HT1080 (cell line): ENCODE data around the gene CEP164. TPM values are rescaled to one million over a fixed set of nuclear protein-coding genes. Genes with fewer than 3 reads are reported as not detected.
"Not testable (repeated sequence)": the region's sequence is repeated elsewhere in the genome, so short reads cannot be mapped to it uniquely, and the experiment has no call there.

Experiments used
- DNase-seq: peaks from one replicate; pipeline ENCODE4 v3.0.0-alpha.2; 2015; ENCODE audit warnings: low read depth
- total RNA-seq: library from RNA; depleted of rRNA; stranded (reverse); fragments of >200 nt; shearing (Covaris generic); gene quantifications from 2 replicates; pipeline ENCODE4 v1.2.3, GENCODE V29; 2014

CEP164 gene
- total RNA-seq, 1 experiment from 2014 or later, result 41.4 TPM

DNA sequence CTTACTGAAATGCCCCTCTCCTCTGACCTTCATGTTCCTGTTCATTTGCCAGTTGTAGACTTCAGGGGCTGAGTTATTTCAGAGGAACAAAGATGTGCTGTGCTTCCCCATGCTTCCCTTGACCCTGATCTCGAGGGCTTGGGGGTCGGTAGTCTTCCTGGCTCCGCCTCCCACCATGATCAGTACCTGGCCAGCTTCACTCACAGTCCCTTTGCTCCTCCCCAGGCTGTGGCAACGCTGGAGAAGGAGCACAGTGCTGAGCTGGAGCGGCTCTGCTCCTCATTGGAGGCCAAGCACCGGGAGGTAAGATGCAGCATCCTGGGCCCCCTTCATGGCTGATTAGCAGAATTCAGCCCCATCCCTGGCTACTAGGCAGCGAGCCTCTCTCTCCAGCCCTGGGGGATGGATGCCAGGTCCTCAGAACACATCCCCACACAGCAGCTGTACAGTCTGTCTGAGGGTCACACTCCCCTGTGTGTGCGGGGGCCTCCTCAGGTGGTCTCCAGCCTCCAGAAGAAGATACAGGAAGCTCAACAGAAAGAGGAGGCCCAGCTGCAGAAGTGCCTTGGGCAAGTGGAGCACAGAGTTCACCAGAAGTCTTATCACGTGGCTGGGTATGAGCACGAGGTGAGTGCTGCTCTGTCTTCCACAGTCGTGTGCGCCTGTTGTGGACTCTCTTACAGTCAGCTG is 64.5 kb downstream of the CEP164 start:
- DNase-seq, result no peak

DNA sequence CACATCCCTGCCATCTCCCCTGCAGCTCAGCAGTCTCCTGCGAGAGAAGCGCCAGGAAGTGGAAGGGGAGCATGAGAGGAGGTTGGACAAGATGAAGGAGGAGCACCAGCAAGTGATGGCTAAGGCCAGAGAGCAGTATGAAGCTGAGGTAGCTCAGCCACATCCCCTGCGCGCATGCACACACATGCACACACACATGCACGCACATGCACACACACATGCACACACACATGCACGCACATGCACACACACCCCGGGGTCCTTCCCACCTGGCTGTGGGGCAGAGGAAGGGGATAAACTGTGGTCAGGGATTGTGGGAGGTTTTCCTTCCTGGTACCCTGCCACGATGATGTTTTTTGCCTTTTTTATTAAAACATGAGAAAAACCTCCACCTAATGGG is 65.3 kb downstream of the CEP164 start:
- no peak for DNase-seq

- DNase-seq, result no peak
Observed at GRCh38 chr11:117394221-117394925, 66.7 kb downstream of the CEP164 start.

DNA sequence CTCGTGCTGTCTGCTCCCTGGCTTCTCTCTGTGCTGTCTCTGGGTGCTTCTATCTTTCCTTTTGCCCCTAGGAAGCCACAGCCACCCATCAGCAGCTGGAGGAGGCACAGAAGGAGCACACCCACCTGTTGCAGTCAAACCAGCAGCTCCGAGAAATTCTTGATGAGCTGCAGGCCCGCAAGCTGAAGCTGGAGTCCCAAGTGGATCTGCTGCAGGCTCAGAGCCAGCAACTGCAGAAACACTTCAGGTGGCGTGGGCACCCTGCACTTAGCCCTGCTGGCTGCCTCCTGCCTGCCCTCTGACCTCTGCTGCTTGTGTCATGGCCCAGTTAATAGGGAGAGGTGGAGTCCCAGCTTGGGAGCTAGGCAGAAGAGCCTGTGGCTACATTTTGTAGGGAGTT is 67.8 kb downstream of the CEP164 start:
- DNase-seq, result no peak

DNA sequence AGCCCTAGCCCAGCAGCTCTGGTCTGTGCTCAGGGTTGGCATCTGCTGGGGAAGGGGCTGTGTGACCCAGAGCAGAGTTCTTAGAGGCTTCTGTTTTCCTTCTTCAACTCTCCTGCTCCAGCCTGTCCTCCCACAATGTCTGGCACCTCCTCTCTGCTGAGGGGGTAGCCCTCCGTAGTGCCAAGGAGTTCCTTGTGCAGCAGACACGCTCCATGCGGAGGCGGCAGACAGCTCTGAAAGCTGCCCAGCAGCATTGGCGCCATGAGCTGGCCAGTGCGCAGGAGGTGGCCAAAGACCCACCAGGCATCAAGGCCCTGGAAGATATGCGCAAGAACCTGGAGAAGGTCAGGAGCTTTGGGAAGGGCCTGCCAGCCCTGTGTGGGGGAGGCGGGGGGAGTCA is 69.3 kb downstream of the CEP164 start:
- no peak for DNase-seq

DNA sequence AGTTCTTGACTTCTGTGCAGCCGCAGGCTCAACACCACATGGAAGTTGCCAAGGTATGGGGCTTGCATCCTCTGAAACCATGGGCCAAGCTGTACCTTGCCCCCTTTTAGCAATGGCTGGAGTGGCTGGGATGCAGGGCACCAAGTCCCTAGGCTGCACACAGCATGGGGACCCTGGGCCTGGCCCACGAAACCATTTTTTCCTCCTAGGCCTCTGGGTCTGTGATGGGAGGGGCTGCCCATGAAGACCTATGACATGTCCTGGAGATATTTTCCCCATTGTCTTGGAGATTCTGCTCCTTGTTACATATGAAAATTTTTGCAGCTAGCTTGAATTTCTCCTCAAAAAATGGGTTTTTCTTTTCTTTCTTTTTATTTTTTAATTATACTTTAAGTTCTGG is 71.0 kb downstream of the CEP164 start:
- not testable (repeated sequence) for DNase-seq

DNA sequence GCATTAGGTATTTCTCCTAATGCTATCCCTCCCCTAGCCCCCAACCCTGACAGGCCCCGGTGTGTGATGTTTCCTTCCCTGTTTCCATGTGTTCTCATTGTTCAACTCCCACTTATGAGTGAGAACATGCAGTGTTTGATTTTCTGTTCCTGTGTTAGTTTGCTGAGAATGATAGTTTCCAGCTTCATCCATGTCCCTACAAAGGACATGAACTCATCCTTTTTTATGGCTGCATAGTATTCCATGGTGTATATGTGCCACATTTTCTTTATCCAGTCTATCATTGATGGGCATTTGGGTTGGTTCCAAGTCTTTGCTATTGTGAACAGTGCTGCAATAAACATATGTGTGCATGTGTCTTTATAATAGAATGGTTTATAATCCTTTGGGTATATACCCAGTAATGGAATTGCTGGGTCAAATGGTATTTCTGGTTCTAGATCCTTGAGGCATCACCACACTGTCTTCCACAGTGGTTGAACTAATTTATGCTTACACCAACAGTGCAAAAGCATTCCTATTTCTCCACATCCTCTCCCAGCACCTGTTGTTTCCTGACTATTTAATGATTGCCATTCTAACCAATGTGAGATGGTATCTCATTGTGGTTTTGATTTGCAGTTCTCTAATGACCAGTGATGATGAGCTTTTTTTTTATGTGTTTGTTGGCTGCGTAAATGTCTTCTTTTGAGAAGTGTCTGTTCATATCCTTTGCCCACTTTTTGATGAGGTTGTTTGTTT is 71.6 kb downstream of the CEP164 start:
- DNase-seq, result not testable (repeated sequence)

GRCh38 chr11:117405898-117406297 is 78.2 kb downstream of the CEP164 start:
- DNase-seq, result not testable (repeated sequence)

DNA sequence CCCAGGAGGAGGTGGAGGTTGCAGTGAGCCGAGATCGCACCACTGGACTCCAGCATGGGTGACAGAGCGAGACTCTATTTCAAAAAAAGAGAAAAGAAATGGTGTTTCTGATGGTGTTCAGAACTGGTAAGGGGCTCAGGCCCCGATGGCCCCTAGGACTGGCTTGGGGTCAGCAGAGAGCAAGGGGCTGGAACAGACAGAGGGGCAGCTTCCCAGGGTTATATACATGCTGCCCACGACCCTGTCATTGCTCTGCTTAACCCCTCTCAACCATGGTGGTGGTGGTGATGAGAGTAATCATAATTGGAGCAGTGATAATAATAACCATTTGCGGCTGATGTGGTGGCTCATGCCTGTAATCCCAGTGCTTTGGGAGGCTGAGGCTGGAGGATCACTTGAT is 79.4 kb downstream of the CEP164 start:
- no peak for DNase-seq

DNA sequence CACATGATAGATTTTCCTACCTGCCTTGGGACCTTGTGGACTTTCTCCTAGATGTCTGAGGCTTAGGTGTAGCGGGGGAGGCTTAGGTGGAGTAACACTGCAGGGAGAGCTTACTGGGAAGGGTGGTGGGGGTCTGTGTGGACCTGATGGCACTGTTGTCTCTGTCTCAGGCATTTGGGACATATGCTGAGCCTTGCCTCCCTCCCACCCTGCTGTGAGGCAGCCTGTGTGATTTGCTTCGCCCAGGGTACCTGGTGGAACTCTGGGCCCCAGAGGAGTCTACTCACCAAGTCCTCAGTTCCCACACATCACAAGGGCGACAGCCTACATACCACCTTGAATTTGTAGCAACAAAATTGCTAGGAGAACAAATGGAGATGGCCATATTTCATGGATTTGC is 80.7 kb downstream of the CEP164 start:
- DNase-seq, result no peak

DNA sequence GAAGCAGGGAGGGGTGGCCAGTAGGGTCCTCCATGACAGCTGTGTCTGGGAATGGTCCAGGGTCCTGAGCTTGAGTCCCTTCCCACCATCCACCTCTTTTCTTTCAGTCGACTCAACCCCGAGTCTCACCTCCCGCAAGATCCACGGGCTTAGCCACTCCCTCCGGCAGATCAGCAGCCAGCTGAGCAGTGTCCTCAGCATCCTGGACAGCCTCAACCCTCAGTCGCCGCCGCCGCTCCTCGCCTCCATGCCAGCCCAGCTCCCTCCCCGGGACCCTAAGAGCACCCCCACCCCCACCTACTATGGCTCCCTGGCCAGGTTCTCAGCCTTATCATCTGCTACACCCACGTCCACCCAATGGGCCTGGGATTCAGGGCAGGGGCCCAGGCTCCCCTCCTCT is 81.9 kb downstream of the CEP164 start:
- DNase-seq, result no peak

DNA sequence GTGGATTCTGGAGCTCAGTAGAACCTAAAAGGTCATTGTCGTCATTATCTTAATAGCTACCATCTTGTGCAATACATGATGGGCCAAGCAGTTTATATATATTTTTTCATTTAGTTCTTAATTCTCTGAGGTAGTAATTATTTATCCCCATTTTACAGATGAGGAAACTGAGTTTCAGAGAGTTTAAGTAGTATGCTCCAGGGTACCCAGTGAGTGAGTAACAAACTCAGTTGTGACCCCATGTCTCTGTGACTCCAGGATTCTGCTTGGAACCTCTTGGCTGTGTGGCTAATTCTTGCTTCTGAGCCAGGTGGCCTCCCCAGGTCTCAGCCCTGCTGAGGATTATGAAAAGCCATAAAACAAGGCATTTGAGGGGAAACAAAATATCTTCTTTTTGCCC is 82.6 kb downstream of the CEP164 start:
- DNase-seq, result no peak

DNA sequence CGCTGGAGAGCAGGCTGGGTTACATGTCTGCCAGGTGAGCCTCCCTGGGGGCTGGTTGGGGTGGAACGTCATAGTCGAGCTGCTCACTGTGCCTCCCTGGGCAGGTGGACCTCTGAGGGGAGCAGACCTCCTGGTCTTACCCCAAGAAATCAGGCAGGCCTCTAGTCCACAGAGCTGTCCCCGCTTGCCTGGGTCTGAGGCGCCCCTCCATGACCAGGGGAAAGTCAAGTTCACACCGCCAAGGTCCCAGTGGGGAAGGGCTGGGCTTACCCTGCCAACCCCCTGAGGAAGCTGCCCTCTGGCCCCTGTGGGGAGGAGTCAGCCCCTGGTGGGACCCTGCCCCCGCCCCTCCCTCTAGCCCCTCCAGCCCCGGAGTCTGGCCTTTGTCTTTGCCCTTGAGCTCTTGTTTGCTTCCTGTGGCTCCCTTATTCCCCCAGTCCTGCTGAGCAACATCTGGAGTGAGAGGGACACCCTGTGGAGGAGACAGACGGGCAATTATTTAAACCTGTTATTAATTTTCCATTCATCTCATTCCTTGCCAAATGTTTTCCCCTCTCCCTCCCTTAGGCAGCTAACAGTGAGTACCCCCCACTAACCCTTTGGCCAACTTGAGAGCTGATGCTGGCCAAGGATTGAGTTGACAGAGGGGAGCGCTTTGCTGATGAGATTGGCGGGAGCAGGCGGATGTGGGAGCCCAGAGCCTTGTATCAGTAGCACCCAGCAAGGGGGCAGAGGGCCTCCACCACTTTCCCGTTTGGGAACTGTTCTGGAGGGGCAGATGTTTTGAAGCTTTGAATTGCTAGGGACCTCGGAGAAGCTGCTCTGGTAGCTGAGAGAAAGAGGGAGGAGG is 83.4 kb downstream of the CEP164 start:
- no peak for DNase-seq

DNA sequence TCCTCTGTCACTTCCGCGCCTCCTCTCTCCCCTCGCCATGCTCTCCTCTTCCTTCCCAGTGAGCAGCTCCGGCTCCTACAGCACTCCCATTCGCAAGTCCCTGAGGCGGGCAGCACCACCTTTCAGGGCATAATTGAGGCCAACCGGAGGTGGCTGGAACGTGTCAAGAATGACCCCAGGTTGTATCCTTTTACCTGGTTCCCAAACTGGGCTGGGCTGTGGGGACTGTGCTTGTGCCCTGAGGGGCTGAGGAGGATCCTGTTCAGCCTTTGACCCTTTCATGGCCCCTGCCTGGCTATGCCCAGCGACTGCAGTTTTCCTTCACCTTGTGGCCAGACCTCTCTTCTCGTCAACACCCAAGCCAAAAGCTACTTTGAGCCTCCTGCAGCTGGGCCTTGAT is 84.1 kb downstream of the CEP164 start:
- DNase-seq, result no peak

DNA sequence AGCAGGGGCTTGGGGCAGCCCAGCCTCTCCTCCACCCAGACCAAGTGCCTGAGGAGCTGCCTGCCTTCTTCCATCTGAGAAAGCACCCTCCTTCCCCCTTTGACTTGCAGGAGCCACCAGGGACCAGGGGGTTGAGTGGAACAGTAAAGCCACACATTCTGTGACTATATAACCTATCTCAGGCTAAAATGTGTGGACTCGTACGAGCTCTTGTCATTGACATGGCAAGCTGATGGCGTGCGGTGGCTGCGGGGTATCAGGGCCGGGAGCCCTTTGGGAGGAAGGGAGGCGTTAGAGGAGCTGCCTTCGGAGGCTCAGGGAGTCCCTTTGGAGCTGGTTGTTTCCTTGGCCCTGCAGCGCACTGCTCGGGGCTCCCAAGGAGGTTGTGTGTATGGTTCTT is 84.5 kb downstream of the CEP164 start:
- DNase-seq, result no peak

DNA sequence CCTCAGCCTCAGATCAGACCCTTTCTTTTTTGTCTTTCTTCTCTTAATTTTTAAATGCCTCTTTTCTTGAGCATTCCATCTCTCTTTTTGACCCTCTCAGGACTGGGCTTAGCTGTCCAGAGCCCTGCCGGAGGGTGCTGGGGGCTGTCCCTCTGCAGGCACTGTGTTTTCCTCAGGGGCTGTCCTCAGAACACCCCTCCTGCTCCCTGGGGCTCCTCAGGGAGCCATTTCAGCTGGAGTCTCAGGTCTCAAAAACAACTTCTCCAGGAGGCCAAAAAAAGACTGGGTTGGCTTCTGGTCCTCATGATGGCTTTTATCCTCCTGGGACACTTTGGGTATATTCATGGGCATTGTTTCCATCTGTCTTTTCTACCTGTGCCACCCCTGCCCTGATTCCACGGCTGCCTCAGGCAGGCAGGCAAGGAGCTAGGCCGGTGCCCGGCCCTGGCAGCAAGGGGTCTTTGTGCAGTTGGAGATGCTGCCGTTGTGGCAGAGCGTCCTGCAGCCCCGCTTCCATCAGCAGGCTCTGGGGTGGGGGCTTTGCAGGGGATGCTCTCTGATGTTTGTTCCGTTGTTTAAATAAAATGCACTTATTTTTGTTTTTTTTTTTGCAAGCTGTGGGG is 85.1 kb downstream of the CEP164 start:
- no peak for DNase-seq

DNA sequence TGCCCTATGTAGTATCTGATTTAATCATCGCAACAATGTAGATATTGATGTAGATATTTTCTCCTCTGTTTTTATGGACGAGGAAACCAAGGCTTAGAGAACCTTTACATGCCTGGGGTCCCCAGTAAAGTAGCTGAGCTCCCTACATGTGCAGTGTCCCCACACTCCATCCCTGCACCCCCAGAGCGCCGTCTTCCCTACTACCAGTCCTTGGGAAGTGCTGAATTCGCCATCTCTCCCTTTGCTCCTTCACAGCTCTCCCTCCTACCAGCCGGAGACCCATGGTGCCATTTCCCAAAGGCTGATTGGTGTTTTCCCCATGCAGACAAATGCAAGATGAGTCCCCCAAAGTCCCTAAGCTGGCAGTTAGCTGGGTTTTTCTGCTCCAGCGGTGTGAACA is 86.0 kb downstream of the CEP164 start:
- no peak for DNase-seq

GRCh38 chr11:117414724-117415123 is 87.1 kb downstream of the CEP164 start:
- no peak for DNase-seq

GRCh38 chr11:117415358-117415896 is 87.8 kb downstream of the CEP164 start:
- DNase-seq, result no peak

- DNase-seq, result no peak
Observed at GRCh38 chr11:117417342-117417741, 89.7 kb downstream of the CEP164 start.

DNA sequence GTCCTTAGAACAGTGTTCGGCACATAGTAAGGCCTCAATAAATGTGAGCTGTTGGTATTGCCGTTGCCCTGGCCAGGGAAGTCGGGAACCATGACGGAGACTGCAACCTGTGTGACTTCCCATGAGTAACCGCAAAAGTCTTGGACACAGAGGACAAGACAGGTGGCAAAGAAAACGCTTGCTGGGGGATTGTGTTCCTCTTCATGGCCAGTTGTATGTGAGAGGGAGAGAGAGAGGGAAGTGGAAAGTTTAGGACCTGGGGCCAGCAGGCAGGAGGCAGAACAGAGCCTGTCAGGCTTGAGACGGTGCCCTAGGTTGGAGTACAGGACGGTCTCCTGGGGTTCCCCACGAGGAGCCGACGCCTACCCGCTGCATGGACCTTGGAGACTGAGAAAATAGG is 90.2 kb downstream of the CEP164 start:
- DNase-seq, result no peak
